ENCODE data around the gene TMEM238.

Gene TMEM238

GRCh38 chr19:55376241-55376933 lies 7.7 kb downstream of the TMEM238 start, which contains the start of gene TMEM190:
Gene TMEM190, plus strand, starts transcription at chr19:55376826. Its CDS starts 28 bp downstream, at chr19:55376854.
- DNase-seq: peak; percentile 21

GRCh38 chr19:55373993-55374757 lies 9.9 kb downstream of the TMEM238 start:
- DNase-seq: no peak

- no peak for DNase-seq
Observed at GRCh38 chr19:55373306-55373992, 10.6 kb downstream of the TMEM238 start.

GRCh38 chr19:55372316-55373081 lies 11.6 kb downstream of the TMEM238 start:
- no peak for DNase-seq

GRCh38 chr19:55370305-55370988 lies 13.6 kb downstream of the TMEM238 start, which contains the start of gene IL11:
Gene IL11, minus strand, starts transcription at chr19:55370463. Its CDS starts 153 bp downstream, at chr19:55370310.
- DNase-seq: no peak

GRCh38 chr19:55369653-55370304 lies 14.3 kb downstream of the TMEM238 start:
- DNase-seq: no peak

GRCh38 chr19:55368701-55369563 lies 15.2 kb downstream of the TMEM238 start:
- DNase-seq: no peak

- DNase-seq: no peak
Observed at GRCh38 chr19:55368106-55368505, 16.0 kb downstream of the TMEM238 start.

GRCh38 chr19:55366790-55367189 lies 17.3 kb downstream of the TMEM238 start:
- no peak for DNase-seq

- no peak for DNase-seq
Observed at GRCh38 chr19:55365964-55366363, 18.1 kb downstream of the TMEM238 start.

- no peak for DNase-seq
Observed at GRCh38 chr19:55365245-55365644, 18.8 kb downstream of the TMEM238 start.

GRCh38 chr19:55362990-55363716 lies 20.9 kb downstream of the TMEM238 start, which contains the start of gene GARIN5B:
Gene GARIN5B, minus strand, starts transcription at chr19:55363260. Its CDS starts 194 bp downstream, at chr19:55363066.
- DNase-seq: no peak

- no peak for DNase-seq
Observed at GRCh38 chr19:55362174-55362989, 21.7 kb downstream of the TMEM238 start.

GRCh38 chr19:55360902-55361301 lies 23.2 kb downstream of the TMEM238 start:
- no peak for DNase-seq

GRCh38 chr19:55358943-55359908 lies 24.9 kb downstream of the TMEM238 start:
- no peak for DNase-seq

- DNase-seq: no peak
Observed at GRCh38 chr19:55358493-55358892, 25.6 kb downstream of the TMEM238 start.

- no peak for DNase-seq
Observed at GRCh38 chr19:55355213-55355821, 28.8 kb downstream of the TMEM238 start.

All from OCI-M1 (cell line).